SK-N-SH treated with all-trans-retinoic acid at 6 μM for 48 hours (cell line): ENCODE results near the gene OPA3.

Experiments
- RARB ChIP-seq: fragments of 250-450 bp; sonication (Bioruptor Pico); IDR thresholded peaks from 2 replicates; pipeline ENCODE4 v1.8.0; 2021; ENCODE audit warnings: mild to moderate bottlenecking, moderate library complexity
- ZFP3 ChIP-seq: fragments of 250-450 bp; sonication (Bioruptor Pico); IDR thresholded peaks from 2 replicates; pipeline ENCODE4 v1.5.0; 2020; ENCODE audit warnings: mild to moderate bottlenecking, moderate library complexity

DNA sequence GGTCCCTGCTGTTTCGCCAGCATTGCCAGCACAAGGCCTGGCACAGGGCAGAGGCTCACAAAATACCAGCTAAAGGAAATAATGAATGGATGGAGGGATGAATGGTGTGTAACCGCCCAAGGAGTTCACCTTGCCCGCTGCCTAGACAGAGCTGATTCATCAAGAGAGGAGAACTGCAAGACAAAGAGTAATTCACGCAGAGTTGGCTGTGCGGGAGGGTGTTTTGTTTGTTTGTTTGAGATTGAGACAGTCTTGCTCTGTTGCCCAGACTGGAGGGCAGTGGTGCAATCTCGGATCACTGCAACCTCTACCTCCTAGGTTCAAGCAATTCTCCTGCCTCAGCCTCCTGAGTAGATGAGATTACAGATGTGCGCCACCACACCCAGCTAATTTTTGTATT, 3.0 kb downstream of the OPA3 start:
- TF ChIP-seq ZFP3: no peak
- TF ChIP-seq RARB (CRISPR knock-in tag): no peak
